ENCODE data around the gene CTXN3.

CTXN3 gene

GRCh38 chr5:127601601-127602000, 47.3 kb upstream of the CTXN3 start:
- no peak for DNase-seq
- Histone ChIP-seq H3K4me1 (ENCODE audit: insufficient read depth, low read length) (no peaks in the 10 kb centered on the region), H3K36me3 (ENCODE audit: insufficient read depth, low read length) (no peaks in the 10 kb centered on the region), H3K4me3 (ENCODE audit: low read depth in 1 of 2, low read length in 2 of 2) (no peak overlapping the region), H3K9ac (ENCODE audit: low read depth, low read length) (no peak overlapping the region), H2AFZ (ENCODE audit: low read depth, low read length) (no peak overlapping the region), H3K27ac (ENCODE audit: low read length) (no peak overlapping the region), H4K20me1 (ENCODE audit: insufficient read depth, low read length) (no peaks in the 10 kb centered on the region), H3K4me2 (ENCODE audit: insufficient read depth, low read length) (no peak overlapping the region), H3K79me2 (ENCODE audit: insufficient read depth, low read length) (no peaks in the 10 kb centered on the region), H3K9me3 (ENCODE audit: insufficient read depth, low read length, severe bottlenecking) (no peaks in the 10 kb centered on the region), H3K27me3 (ENCODE audit: insufficient read depth, low read length, poor library complexity) (peaks cover 3% of the 10 kb centered on the region)
- no peak for ATAC-seq (ENCODE audit: insufficient read depth, low read depth)
- no peak for TF ChIP-seq CTCF (IDR thresholded peaks at IDR 0.05; ENCODE audit: borderline replicate concordance, extremely low read depth, low read length, poor library complexity, severe bottlenecking)
- TF ChIP-seq EZH2 (IDR thresholded peaks at IDR 0.05; ENCODE audit: borderline replicate concordance, low read depth, low read length, severe bottlenecking) = no peak

DNA sequence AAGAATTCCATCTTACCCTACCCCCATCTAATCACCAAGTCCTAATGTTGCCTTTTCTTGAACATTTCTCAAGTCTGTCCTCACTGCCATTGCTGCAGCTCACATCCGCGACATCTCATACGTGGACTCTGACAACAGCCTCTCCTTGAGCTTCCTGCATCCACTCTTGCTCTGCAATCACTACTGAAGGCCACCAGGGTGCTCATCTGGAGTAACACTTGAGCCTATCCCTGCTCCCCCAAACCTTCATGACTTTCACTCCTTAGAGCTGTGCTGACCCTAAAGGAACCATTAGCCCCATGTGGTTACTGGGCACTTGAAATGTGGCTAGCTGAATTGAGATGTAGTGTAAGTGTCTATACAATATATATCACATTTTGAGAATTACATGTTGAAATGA, 46.4 kb upstream of the CTXN3 start:
- Histone ChIP-seq H2AFZ (ENCODE audit: low read depth, low read length) (no peak overlapping the region), H3K27me3 (ENCODE audit: insufficient read depth, low read length, poor library complexity) (peaks cover 3% of the 10 kb centered on the region), H3K9me3 (ENCODE audit: insufficient read depth, low read length, severe bottlenecking) (no peaks in the 10 kb centered on the region), H3K79me2 (ENCODE audit: insufficient read depth, low read length) (no peaks in the 10 kb centered on the region), H3K27ac (ENCODE audit: low read length) (no peak overlapping the region), H3K9ac (ENCODE audit: low read depth, low read length) (no peak overlapping the region), H3K36me3 (ENCODE audit: insufficient read depth, low read length) (no peaks in the 10 kb centered on the region), H3K4me2 (ENCODE audit: insufficient read depth, low read length) (no peak overlapping the region), H3K4me1 (ENCODE audit: insufficient read depth, low read length) (no peaks in the 10 kb centered on the region), H4K20me1 (ENCODE audit: insufficient read depth, low read length) (no peaks in the 10 kb centered on the region), H3K4me3 (ENCODE audit: low read depth in 1 of 2, low read length in 2 of 2) (no peak overlapping the region)
- DNase-seq (no peak), ATAC-seq (ENCODE audit: insufficient read depth, low read depth) (no peak; the same call in 2 of the 3 replicates)
- no peak for TF ChIP-seq EZH2 (IDR thresholded peaks at IDR 0.05; ENCODE audit: borderline replicate concordance, low read depth, low read length, severe bottlenecking)
- no peak for TF ChIP-seq CTCF (IDR thresholded peaks at IDR 0.05; ENCODE audit: borderline replicate concordance, extremely low read depth, low read length, poor library complexity, severe bottlenecking)

DNA sequence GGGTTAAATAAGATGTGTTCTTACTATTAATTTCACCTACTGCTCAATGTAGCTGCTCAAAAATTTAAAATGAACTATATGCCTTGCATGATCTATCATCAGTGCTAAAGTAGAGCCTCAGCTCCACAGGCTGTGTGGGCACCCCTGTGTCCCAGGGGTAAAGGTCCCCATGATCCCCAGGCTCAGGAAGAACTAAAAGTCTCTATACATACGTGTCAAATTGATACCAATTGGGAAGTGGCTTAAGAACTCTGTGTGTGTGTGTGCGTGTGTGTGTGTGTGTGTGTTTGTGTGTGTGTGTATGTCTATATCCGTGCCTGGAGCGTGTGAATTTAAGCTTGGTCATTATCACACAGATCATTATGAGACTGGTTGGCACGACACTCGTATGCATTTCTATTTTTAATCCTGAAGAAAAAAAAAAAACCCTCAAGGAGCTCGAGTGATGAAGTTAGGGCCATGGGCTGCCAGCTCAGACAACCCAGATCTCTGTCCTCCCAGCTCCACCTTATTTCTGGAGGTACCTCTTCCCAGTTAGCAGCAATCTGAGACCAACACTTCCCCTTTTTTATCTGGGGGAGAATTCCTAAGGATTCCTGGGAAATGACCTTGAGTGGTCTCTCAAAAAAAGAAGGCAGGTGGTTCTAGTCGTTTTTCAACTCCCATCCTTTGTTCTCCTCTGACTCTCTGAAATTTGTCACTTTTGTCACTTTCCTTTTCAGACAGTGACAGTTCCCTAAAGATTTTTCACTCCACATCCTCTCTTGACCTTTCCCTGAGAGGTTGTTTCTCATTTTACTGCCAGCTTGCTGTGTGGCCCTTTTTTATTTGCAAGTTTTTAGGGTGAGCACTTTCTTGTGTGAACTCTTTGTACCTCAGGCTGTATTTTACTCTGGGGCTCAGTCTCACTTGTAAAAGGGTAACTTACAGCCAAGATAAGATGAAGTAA, 45.7 kb upstream of the CTXN3 start:
- no peak overlapping the region for H3K4me3 ChIP-seq (ENCODE audit: low read depth in 1 of 2, low read length in 2 of 2)
- TF ChIP-seq EZH2 (IDR thresholded peaks at IDR 0.05; ENCODE audit: borderline replicate concordance, low read depth, low read length, severe bottlenecking) (no peak), CTCF (IDR thresholded peaks at IDR 0.05; ENCODE audit: borderline replicate concordance, extremely low read depth, low read length, poor library complexity, severe bottlenecking) (no peak)

More for the DNA sequence above, 45.7 kb upstream of the CTXN3 start:
- Histone ChIP-seq H3K36me3 (ENCODE audit: insufficient read depth, low read length) (no peaks in the 10 kb centered on the region), H3K4me2 (ENCODE audit: insufficient read depth, low read length) (no peak overlapping the region), H3K9me3 (ENCODE audit: insufficient read depth, low read length, severe bottlenecking) (no peaks in the 10 kb centered on the region), H3K79me2 (ENCODE audit: insufficient read depth, low read length) (no peaks in the 10 kb centered on the region), H2AFZ (ENCODE audit: low read depth, low read length) (no peak overlapping the region), H3K27me3 (ENCODE audit: insufficient read depth, low read length, poor library complexity) (peaks cover 3% of the 10 kb centered on the region), H3K4me1 (ENCODE audit: insufficient read depth, low read length) (no peaks in the 10 kb centered on the region), H4K20me1 (ENCODE audit: insufficient read depth, low read length) (no peaks in the 10 kb centered on the region), H3K9ac (ENCODE audit: low read depth, low read length) (no peak overlapping the region), H3K27ac (ENCODE audit: low read length) (no peak overlapping the region)
- DNase-seq (no peak), ATAC-seq (ENCODE audit: insufficient read depth, low read depth) (no peak)
